ENCODE data around the gene DENND2D. TPM values are rescaled to one million over a fixed set of nuclear protein-coding genes. Genes with fewer than 3 reads are reported as not detected.

Gene DENND2D
- total and polyA plus RNA-seq, 10 of the 15 experiments (the other 5 are each of a cell fraction or from before 2014, with no cell fraction given): 149 to 375 (median 172) TPM

- TF ChIP-seq, protein P1, sequence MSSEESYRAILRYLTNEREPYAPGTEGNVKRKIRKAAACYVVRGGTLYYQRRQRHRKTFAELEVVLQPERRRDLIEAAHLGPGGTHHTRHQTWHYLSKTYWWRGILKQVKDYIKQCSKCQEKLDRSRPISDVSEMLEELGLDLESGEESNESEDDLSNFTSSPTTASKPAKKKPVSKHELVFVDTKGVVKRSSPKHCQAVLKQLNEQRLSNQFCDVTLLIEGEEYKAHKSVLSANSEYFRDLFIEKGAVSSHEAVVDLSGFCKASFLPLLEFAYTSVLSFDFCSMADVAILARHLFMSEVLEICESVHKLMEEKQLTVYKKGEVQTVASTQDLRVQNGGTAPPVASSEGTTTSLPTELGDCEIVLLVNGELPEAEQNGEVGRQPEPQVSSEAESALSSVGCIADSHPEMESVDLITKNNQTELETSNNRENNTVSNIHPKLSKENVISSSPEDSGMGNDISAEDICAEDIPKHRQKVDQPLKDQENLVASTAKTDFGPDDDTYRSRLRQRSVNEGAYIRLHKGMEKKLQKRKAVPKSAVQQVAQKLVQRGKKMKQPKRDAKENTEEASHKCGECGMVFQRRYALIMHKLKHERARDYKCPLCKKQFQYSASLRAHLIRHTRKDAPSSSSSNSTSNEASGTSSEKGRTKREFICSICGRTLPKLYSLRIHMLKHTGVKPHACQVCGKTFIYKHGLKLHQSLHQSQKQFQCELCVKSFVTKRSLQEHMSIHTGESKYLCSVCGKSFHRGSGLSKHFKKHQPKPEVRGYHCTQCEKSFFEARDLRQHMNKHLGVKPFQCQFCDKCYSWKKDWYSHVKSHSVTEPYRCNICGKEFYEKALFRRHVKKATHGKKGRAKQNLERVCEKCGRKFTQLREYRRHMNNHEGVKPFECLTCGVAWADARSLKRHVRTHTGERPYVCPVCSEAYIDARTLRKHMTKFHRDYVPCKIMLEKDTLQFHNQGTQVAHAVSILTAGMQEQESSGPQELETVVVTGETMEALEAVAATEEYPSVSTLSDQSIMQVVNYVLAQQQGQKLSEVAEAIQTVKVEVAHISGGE (CRISPR knock-in tag; IDR thresholded peaks at IDR 0.05): no peak
- TF ChIP-seq ESRRA (IDR thresholded peaks at IDR 0.05; ENCODE audit: low read length): no peak
- TF ChIP-seq SUPT20H (IDR thresholded peaks at IDR 0.05; ENCODE audit: borderline replicate concordance, control insufficient read depth, low read depth, low read length): no peak
Observed at GRCh38 chr1:111139956-111140679, 60.3 kb downstream of the DENND2D start, which contains the start of the genes CEPT1 and DRAM2 (continued).

DNA sequence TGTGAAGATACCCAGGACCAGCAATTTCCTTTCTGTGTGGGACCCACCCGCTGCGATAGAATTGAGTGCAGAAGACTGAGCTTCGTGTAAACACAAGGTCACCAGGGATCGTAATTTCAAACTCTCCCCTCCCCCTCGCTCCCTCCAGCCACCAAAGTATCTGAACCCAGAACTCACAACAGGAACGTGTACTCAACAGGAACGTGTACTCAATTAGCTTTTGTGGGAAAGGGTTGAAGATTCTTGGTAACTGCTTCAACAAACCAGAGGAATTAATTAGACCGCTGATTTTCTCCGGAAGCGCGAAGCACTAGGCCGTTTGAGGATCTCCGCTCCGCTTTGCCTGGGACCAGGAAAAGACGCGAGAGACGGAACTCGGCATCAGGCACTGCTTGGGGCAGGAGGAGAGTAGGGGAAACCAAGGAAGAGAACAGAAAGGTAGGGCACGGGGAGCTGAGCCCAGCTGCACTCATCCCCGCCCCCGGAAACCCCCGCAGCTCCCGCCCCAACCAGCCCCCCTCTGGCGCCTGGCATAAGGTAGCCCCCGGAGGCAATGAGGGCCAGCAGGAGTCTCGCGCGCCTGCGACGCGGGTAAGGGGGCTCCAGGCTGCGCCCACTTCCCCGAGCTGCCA, 61.0 kb downstream of the DENND2D start:
- Histone ChIP-seq H3K4me1 (ENCODE audit: control insufficient read depth, insufficient read depth, low read length) (peaks cover 14% of the 10 kb centered on the region), H3K27me3 (replicated peaks in 1 of 2; ENCODE audit: control insufficient read depth in 2 of 2, insufficient read depth in 2 of 2, low read length in 1 of 2) (no peaks in the 10 kb centered on the region), H3K9ac (ENCODE audit: control insufficient read depth, insufficient read depth, low read length) (peak overlapping the region; percentile 93), H3K9me3 (replicated peaks; ENCODE audit: control insufficient read depth, insufficient read depth, low read length) (no peaks in the 10 kb centered on the region; the same call in 2 of the 3 replicates), H3K79me2 (ENCODE audit: control insufficient read depth, insufficient read depth, low read length) (peaks cover 76% of the 10 kb centered on the region), H4K20me1 (ENCODE audit: control insufficient read depth, insufficient read depth) (no peaks in the 10 kb centered on the region), H3K4me2 (ENCODE audit: control insufficient read depth, insufficient read depth) (peak overlapping the region; percentile 91), H3K36me3 (ENCODE audit: control insufficient read depth in 2 of 2, insufficient read depth in 2 of 2, low read length in 1 of 2) (peaks cover 0 to 9% of the 10 kb centered on the region in 2 experiments; a peak in 1 of 4 replicates), H3K4me3 (peak overlapping the region; percentile 95), H2AFZ (ENCODE audit: control insufficient read depth, low read depth, low read length) (peak overlapping the region; percentile 68), H3K27ac (ENCODE audit: control insufficient read depth, insufficient read depth) (peak overlapping the region; percentile 89)
- FAIRE-seq (peak; percentile 56), ATAC-seq (peak; percentile 63), DNase-seq (ENCODE audit: low read depth, low spot score) (peak; percentile 60)
- WGBS (ENCODE audit: insufficient coverage, insufficient replicate concordance, low lambda C conversion rate, missing lambda C conversion rate): under 1% methylated on average over 20 of the region's 33 CpGs
- in situ Hi-C loops (cut with MboI) (no loop called here), intact Hi-C loops (cut with micrococcal nuclease; ENCODE audit: unreplicated experiment) (loop anchor here (10.0 kb wide), 1 partner anchor 465 kb away; no protein-coding TSS in a partner anchor)
- CTCF ChIA-PET: interaction anchor here (0.7 to 7.4 kb wide), 10 partner anchors 11 to 193 kb away, joined by 3 to 36 read pairs (median 4); no protein-coding TSS in a partner anchor
- RAD21 ChIA-PET (ENCODE audit: unreplicated experiment): interaction anchor here (0.7 to 7.9 kb wide), 14 partner anchors 10 to 109 kb away, joined by 3 to 109 read pairs (median 6); partner anchors contain the start of gene DENND2D
- BruUV-seq (replicated peaks): TSS peak; percentile 71
- POLR2A ChIA-PET: interaction anchor here (0.7 to 9.1 kb wide), 13 partner anchors 9 to 268 kb away, joined by 3 to 62 read pairs (median 5); no protein-coding TSS in a partner anchor
- SMC1A ChIA-PET (ENCODE audit: uncharacterized antibody, unreplicated experiment): interaction anchor here (1.0 to 13.3 kb wide), 13 partner anchors 9 to 264 kb away, joined by 3 to 164 read pairs (median 5); no protein-coding TSS in a partner anchor
- TF ChIP-seq IRF4 (IDR thresholded peaks at IDR 0.05; ENCODE audit: low read depth, low read length) (no peak), CREB1 (IDR thresholded peaks at IDR 0.05; ENCODE audit: low read depth) (0 out of 2 replicates have a peak, but pooled peaks have one; percentile 10), RAD21 (IDR thresholded peaks at IDR 0.05; ENCODE audit: insufficient read depth, low read depth, low read length) (0 out of 2 replicates have a peak, but pooled peaks have one; percentile 5), CHD2 (IDR thresholded peaks at IDR 0.05; ENCODE audit: borderline replicate concordance, low read depth, low read length) (peak; percentile 59), MTA2 (IDR thresholded peaks at IDR 0.05; ENCODE audit: low read depth) (peak; percentile 63), IKZF1 (conservative IDR thresholded peaks at IDR 0.05) (peak; percentile 61; the same call in 1 of the 2 replicates), TCF12 (IDR thresholded peaks at IDR 0.05; ENCODE audit: low read depth, low read length) (peak; percentile 53), RELA (IDR thresholded peaks at IDR 0.05; ENCODE audit: borderline replicate concordance, partially characterized antibody) (peak; percentile 30), ATF7 (IDR thresholded peaks at IDR 0.05; ENCODE audit: low read depth) (0 out of 2 replicates have a peak, but pooled peaks have one; percentile 32), ATF2 (IDR thresholded peaks at IDR 0.05; ENCODE audit: low read length) (0 out of 2 replicates have a peak, but pooled peaks have one; percentile 11), NFIC (IDR thresholded peaks at IDR 0.05; ENCODE audit: low read depth, low read length) (0 out of 2 replicates have a peak, but pooled peaks have one; percentile 38)
